ENCODE data around the gene KCTD1. TPM values are rescaled to one million over a fixed set of nuclear protein-coding genes. Genes with fewer than 3 reads are reported as not detected.

Gene KCTD1
- total RNA-seq, 3 donors from 2014 or later (not counting 1 experiment from before 2014, with no cell fraction given): 3.8 to 5.8 (median 5.7) TPM

- no peaks in the 10 kb centered on the region for H3K9me3 ChIP-seq (ENCODE audit: control insufficient read depth, insufficient read depth, low read length)
- H3K4me1 Mint-ChIP-seq: peaks cover 51 to 55% of the 10 kb centered on the region in 2 donors
- no peaks in the 10 kb centered on the region for H3K36me3 Mint-ChIP-seq
- WGBS (ENCODE audit: insufficient coverage): 74% methylated on average over 66 of the region's 69 CpGs
- intact Hi-C loops (cut with micrococcal nuclease): no loop called here
- DNase-seq (peak; percentile 2 to 15), ATAC-seq (no peak)
- H3K27me3 Mint-ChIP-seq (ENCODE audit: low read depth in 2 of 2): peaks cover 9 to 15% of the 10 kb centered on the region in 2 donors
- H3K27ac Mint-ChIP-seq: no peak overlapping the region
- peak overlapping the region; percentile 93 for H3K4me3 Mint-ChIP-seq
- H3K4me1 ChIP-seq (ENCODE audit: control insufficient read depth, insufficient read depth, low read length): peaks cover 35% of the 10 kb centered on the region
- H3K27ac ChIP-seq (ENCODE audit: low read length): no peak overlapping the region
- H3K4me3 ChIP-seq (ENCODE audit: low read length): peak overlapping the region; percentile 48
- peaks cover 23% of the 10 kb centered on the region for H3K27me3 ChIP-seq (ENCODE audit: control insufficient read depth, insufficient read depth, low read length)
- TF ChIP-seq, protein P1, sequence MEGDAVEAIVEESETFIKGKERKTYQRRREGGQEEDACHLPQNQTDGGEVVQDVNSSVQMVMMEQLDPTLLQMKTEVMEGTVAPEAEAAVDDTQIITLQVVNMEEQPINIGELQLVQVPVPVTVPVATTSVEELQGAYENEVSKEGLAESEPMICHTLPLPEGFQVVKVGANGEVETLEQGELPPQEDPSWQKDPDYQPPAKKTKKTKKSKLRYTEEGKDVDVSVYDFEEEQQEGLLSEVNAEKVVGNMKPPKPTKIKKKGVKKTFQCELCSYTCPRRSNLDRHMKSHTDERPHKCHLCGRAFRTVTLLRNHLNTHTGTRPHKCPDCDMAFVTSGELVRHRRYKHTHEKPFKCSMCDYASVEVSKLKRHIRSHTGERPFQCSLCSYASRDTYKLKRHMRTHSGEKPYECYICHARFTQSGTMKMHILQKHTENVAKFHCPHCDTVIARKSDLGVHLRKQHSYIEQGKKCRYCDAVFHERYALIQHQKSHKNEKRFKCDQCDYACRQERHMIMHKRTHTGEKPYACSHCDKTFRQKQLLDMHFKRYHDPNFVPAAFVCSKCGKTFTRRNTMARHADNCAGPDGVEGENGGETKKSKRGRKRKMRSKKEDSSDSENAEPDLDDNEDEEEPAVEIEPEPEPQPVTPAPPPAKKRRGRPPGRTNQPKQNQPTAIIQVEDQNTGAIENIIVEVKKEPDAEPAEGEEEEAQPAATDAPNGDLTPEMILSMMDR (IDR thresholded peaks at IDR 0.05): no peak
- no peaks in the 10 kb centered on the region for H3K9me3 Mint-ChIP-seq
- H3K36me3 ChIP-seq (ENCODE audit: control insufficient read depth, insufficient read depth, low read length): no peaks in the 10 kb centered on the region
Measured at GRCh38 chr18:26546875-26547645, 1.3 kb downstream of the KCTD1 start.

DNA sequence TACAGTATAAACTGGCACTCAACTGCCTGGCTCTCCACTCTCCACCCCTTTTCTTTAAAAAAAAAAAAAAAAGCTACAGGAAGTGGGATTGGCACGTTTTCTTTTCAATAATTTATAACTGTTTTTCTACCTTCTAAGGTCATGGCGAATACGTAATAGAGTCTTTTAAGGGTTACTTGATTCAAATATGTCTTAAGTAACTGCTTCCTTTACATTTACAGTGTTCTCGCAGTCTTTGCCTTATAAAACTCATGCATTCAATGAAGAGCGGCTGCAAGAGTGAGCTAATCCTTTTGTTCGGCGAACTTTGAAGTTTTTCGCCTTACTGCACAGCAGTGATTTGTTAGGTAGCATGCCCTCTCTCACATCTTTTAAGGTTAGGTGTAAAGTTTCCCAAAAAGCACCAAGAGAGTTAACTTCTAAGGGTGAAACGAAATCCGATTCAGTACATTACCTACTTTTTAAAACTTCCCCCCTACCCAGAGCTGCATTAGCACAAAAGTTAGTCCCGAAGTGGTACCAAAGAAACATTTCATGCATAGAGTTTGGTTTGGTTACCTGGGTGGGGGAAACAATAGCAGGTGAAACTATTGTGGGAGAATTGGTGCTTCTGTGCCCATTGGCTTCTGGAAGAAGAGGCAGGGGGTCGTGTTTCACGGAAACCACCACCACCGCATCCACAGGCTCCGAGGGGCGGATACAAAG, 2.0 kb downstream of the KCTD1 start:
- H3K27ac ChIP-seq (ENCODE audit: low read length): no peak overlapping the region
- no peaks in the 10 kb centered on the region for H3K9me3 Mint-ChIP-seq
- DNase-seq (no peak), ATAC-seq (no peak)
- H3K27me3 ChIP-seq (ENCODE audit: control insufficient read depth, insufficient read depth, low read length): peaks cover 18% of the 10 kb centered on the region
- intact Hi-C loops (cut with micrococcal nuclease): no loop called here
- H3K4me1 ChIP-seq (ENCODE audit: control insufficient read depth, insufficient read depth, low read length): peaks cover 35% of the 10 kb centered on the region
- no peaks in the 10 kb centered on the region for H3K36me3 Mint-ChIP-seq
- no peaks in the 10 kb centered on the region for H3K36me3 ChIP-seq (ENCODE audit: control insufficient read depth, insufficient read depth, low read length)
- H3K27ac Mint-ChIP-seq: no peak overlapping the region
- no peak overlapping the region for H3K4me3 ChIP-seq (ENCODE audit: low read length)
- H3K9me3 ChIP-seq (ENCODE audit: control insufficient read depth, insufficient read depth, low read length): no peaks in the 10 kb centered on the region
- 94% methylated on average over 15 of the region's 16 CpGs for WGBS (ENCODE audit: insufficient coverage)
- peaks cover 51 to 52% of the 10 kb centered on the region in 2 donors for H3K4me1 Mint-ChIP-seq
- peak overlapping the region; percentile 68 for H3K4me3 Mint-ChIP-seq
- H3K27me3 Mint-ChIP-seq (ENCODE audit: low read depth in 2 of 2): peaks cover 2 to 8% of the 10 kb centered on the region in 2 donors
- TF ChIP-seq, protein P1 (IDR thresholded peaks at IDR 0.05): no peak

DNA sequence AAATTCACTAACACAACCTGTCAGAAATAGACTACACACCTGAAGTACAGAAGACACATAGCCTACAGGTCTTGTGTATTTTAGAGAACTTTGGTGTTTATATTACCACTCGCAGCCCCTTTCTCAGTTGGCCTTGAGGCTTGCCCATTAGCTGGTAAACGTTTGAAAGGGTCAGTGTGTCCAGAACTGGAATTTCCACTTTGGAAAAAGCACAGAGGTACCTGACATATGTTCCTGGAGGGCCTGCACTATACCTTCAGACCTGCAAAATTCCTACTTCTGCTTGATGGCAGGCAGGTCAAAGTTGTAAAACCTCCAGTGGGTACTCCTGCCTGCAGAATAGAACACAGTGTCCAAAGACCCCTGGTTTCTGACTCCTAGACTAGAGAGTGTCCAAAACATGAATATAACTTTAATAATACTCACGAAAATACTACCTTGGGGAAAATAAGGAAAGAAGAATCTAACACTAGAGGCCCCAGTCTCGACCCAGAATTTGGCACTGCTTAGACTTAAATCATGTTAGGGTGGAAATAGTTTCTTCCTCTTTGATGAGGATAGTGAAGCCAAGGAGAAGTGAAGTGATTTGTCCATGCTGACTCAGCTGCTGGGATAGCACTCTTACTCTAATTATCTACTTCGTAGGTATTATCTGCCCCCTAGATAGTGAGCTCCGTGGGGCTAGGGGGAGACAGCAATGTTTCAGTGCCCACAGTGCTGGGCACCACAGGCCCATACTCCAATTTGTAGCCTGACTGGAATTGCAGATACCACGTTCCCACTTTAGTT, 2.8 kb downstream of the KCTD1 start:
- ATAC-seq (no peak), DNase-seq (no peak)
- H3K9me3 ChIP-seq (ENCODE audit: control insufficient read depth, insufficient read depth, low read length): no peaks in the 10 kb centered on the region
- H3K4me3 ChIP-seq (ENCODE audit: low read length): no peak overlapping the region
- 87% methylated on average over 6 of the region's 7 CpGs for WGBS (ENCODE audit: insufficient coverage)
- H3K27ac Mint-ChIP-seq: no peak overlapping the region
- no peaks in the 10 kb centered on the region for H3K36me3 Mint-ChIP-seq
- H3K4me1 Mint-ChIP-seq: peaks cover 51 to 52% of the 10 kb centered on the region in 2 donors
- H3K36me3 ChIP-seq (ENCODE audit: control insufficient read depth, insufficient read depth, low read length): no peaks in the 10 kb centered on the region
- no peaks in the 10 kb centered on the region for H3K9me3 Mint-ChIP-seq
- H3K4me1 ChIP-seq (ENCODE audit: control insufficient read depth, insufficient read depth, low read length): peaks cover 32% of the 10 kb centered on the region
- intact Hi-C loops (cut with micrococcal nuclease): no loop called here
- no peak overlapping the region for H3K27ac ChIP-seq (ENCODE audit: low read length)
- H3K27me3 ChIP-seq (ENCODE audit: control insufficient read depth, insufficient read depth, low read length): peaks cover 11% of the 10 kb centered on the region
- peaks cover 0 to 5% of the 10 kb centered on the region in 2 donors for H3K27me3 Mint-ChIP-seq (ENCODE audit: low read depth in 2 of 2)
- peak overlapping the region; percentile 58 for H3K4me3 Mint-ChIP-seq
- TF ChIP-seq, protein P1 (IDR thresholded peaks at IDR 0.05): no peak
